Naive thymus-derived CD4-positive, alpha-beta T cell (primary cell): ENCODE data around the gene TUBB4B. TPM values are rescaled to one million over a fixed set of nuclear protein-coding genes. Genes with fewer than 3 reads are reported as not detected.

ENCODE experiments used
- ATAC-seq: fragments of 150-1000 bp; cut with Tn5 transposase; 2 replicates; pipeline ENCODE4 v1.10.0; 2021; ENCODE audit warnings: mild to moderate bottlenecking, moderate library complexity
- CTCF ChIA-PET: fragments of 350-600 bp; sonication (Branson Sonifier 250); formaldehyde crosslinking; loops from one replicate; lab custom pipeline; 2021; ENCODE audit warnings: antibody characterized with exemption; lab: Charles Lee
- POLR2A ChIA-PET: fragments of 350-600 bp; sonication (Branson Sonifier 250); formaldehyde crosslinking; loops from one replicate; lab custom pipeline; 2021; ENCODE audit warnings: antibody characterized with exemption, inconsistent platforms; lab: Charles Lee
- DNase-seq, 9 donors: peaks; one replicate each; pipeline versions ENCODE4 v3.0.0 to v3.0.0-alpha.2; 2020 to 2022; ENCODE audit warnings: mixed read lengths in 1 of 9
- H3K27ac ChIP-seq: one replicate; pipeline ENCODE4 v1.7.0; 2013; ENCODE audit warnings: mild to moderate bottlenecking, low read depth, low read length, moderate library complexity
- H3K27me3 ChIP-seq, 2 donors: one replicate each; pipeline ENCODE4 v1.7.0; 2013; ENCODE audit warnings: low read length in 2 of 2, mild to moderate bottlenecking in 2 of 2, moderate library complexity in 2 of 2; ENCODE audit not compliant: control insufficient read depth in 2 of 2, insufficient read depth in 2 of 2
- H3K36me3 ChIP-seq, 3 experiments: 1 replicate in 2 of 3; 2 replicates in 1 of 3; pipeline ENCODE4 v1.7.0; 2013; ENCODE audit warnings: low read length in 3 of 3, mild to moderate bottlenecking in 3 of 3, moderate library complexity in 1 of 3; ENCODE audit not compliant: insufficient read depth in 3 of 3, control insufficient read depth in 2 of 3
- H3K4me1 ChIP-seq, 2 donors: one replicate each; pipeline ENCODE4 v1.7.0; 2013; ENCODE audit warnings: low read length in 2 of 2, mild to moderate bottlenecking in 2 of 2, moderate library complexity in 1 of 2; ENCODE audit not compliant: control insufficient read depth in 2 of 2, insufficient read depth in 2 of 2
- H3K4me3 ChIP-seq: 2 replicates; pipeline ENCODE4 v1.7.0; 2013; ENCODE audit warnings: mild to moderate bottlenecking, low read length
- H3K9me3 ChIP-seq, 3 experiments: 1 replicate in 2 of 3; 2 replicates in 1 of 3; pipeline ENCODE4 v1.7.0; 2013; ENCODE audit warnings: low read length in 3 of 3; ENCODE audit not compliant: control insufficient read depth in 2 of 3
- H3K27ac Mint-ChIP-seq, 9 donors: one replicate each; pipeline ENCODE4 v1.8.0; 2020 to 2022; ENCODE audit warnings: mixed read lengths in 9 of 9, mild to moderate bottlenecking in 8 of 9, moderate library complexity in 5 of 9, inconsistent platforms in 2 of 9
- H3K27me3 Mint-ChIP-seq, 5 donors: one replicate each; pipeline ENCODE4 v1.8.0; 2021 to 2022; ENCODE audit warnings: mixed read lengths in 5 of 5, mild to moderate bottlenecking in 1 of 5
- H3K36me3 Mint-ChIP-seq, 5 donors: one replicate each; pipeline ENCODE4 v1.8.0; 2020 to 2022; ENCODE audit warnings: mixed read lengths in 5 of 5, mild to moderate bottlenecking in 3 of 5, inconsistent platforms in 1 of 5
- H3K4me1 Mint-ChIP-seq, 7 donors: one replicate each; pipeline ENCODE4 v1.8.0; 2020 to 2022; ENCODE audit warnings: mixed read lengths in 7 of 7, mild to moderate bottlenecking in 3 of 7, inconsistent platforms in 1 of 7
- H3K4me3 Mint-ChIP-seq, 10 donors: one replicate each; pipeline ENCODE4 v1.8.0; 2020 to 2022; ENCODE audit warnings: mild to moderate bottlenecking in 10 of 10, mixed read lengths in 10 of 10, moderate library complexity in 6 of 10, inconsistent platforms in 2 of 10
- H3K9me3 Mint-ChIP-seq, 11 donors: one replicate each; pipeline ENCODE4 v1.8.0; 2020 to 2022; ENCODE audit warnings: mixed read lengths in 11 of 11, mild to moderate bottlenecking in 4 of 11, inconsistent platforms in 1 of 11, moderate library complexity in 1 of 11
- intact Hi-C, 2 donors: fragments of 100-400 bp; cut with micrococcal nuclease; formaldehyde crosslinking; loops; one replicate each; pipeline ENCODE4 v1.15.1; 2023
- polyA plus RNA-seq, 2 donors: library from polyadenylated mRNA; unstranded; fragments of 300-500 nt; fragmentation: Illumina TruSeq; gene quantifications; one replicate each; pipeline ENCODE4 v1.2.3, GENCODE V29; 2021
- total RNA-seq, 6 experiments: library from RNA in 5 of 6; stranded (reverse) in 5 of 6; gene quantifications; 1 replicate in 5 of 6; 2 replicates in 1 of 6; pipeline ENCODE4 v1.2.3 and lab custom pipeline; 2021 to 2026

The TUBB4B gene
- total and polyA plus RNA-seq, 7 experiments from 2014 or later: 17.5 to 260 (median 80.4) TPM

- Histone ChIP-seq H3K4me1 (peaks cover 9 to 11% of the 10 kb centered on the region in 2 donors), H3K36me3 (peaks cover 0 to 19% (median 9%) of the 10 kb centered on the region in 3 experiments), H3K27me3 (no peaks in the 10 kb centered on the region), H3K27ac (no peak overlapping the region), H3K9me3 (no peaks in the 10 kb centered on the region), H3K4me3 (no peak overlapping the region)
- CTCF ChIA-PET: no interaction called here
- DNase-seq (no peak), ATAC-seq (no peak)
- intact Hi-C loops: no loop called here
- POLR2A ChIA-PET: interaction anchor here (0.6 to 10.7 kb wide), 2 partner anchors 7 to 391 kb away, joined by 4 to 168 read pairs; partner anchors contain the start of genes NELFB and STPG3
- peaks cover 0 to 4% (median 0%) of the 10 kb centered on the region in 5 donors for H3K27me3 Mint-ChIP-seq
- H3K27ac Mint-ChIP-seq: peak overlapping the region in 1 of 9 donors; percentile 43
- H3K36me3 Mint-ChIP-seq: peaks cover 0 to 14% (median 4%) of the 10 kb centered on the region in 5 donors
- H3K9me3 Mint-ChIP-seq: peaks cover 0 to 9% (median 0%) of the 10 kb centered on the region in 11 donors
- peaks cover 7 to 24% (median 12%) of the 10 kb centered on the region in 7 donors for H3K4me1 Mint-ChIP-seq
- H3K4me3 Mint-ChIP-seq: no peak overlapping the region
Observed at GRCh38 chr9:137245450-137246421, 4.6 kb downstream of the TUBB4B start.

DNA sequence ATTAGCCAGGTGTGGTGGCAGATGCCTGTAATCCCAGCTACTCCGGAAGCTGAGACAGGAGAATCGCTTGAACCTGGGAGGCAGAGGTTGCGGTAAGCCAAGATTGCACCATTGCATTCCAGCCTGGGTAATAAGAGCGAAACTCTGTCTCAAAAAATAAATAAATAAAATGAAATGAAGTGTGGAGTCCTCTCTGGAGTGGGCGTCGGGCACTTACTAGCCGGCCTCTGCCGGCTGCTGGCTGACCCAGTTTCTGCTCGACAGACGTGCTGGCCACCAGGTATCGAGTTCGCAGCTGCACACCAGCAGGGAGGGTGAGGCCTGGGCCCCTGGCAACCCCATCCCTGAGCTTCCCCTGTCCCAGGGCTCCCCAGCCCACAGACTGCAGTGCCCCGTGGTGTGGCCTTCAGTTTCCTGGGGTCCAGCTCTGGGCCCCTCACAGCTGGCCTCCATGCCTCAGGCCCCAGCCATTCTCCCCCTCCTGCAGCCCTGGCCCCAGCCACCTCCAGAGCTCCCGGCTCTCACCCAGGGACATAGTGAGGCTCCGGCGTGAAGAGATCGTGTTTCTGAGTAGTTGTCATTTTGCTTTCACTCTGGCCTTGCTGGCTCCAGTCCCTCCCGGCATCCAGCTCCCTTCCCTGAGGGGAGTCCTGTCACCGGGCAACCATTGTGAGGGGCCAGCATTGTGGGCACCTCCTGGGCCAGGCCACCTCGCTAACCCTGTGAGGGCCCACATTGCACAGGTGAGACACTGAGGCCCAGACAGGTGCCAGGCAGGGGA lies 6.2 kb downstream of the TUBB4B start:
- H3K27me3 Mint-ChIP-seq: no peaks in the 10 kb centered on the region
- intact Hi-C loops: no loop called here
- peaks cover 0 to 10% (median 0%) of the 10 kb centered on the region in 5 donors for H3K36me3 Mint-ChIP-seq
- Histone ChIP-seq H3K4me3 (no peak overlapping the region), H3K27ac (no peak overlapping the region), H3K9me3 (no peaks in the 10 kb centered on the region), H3K36me3 (peaks cover 0 to 15% (median 7%) of the 10 kb centered on the region in 3 experiments), H3K4me1 (peaks cover 5 to 6% of the 10 kb centered on the region in 2 donors), H3K27me3 (no peaks in the 10 kb centered on the region)
- H3K4me1 Mint-ChIP-seq: peaks cover 6 to 16% (median 7%) of the 10 kb centered on the region in 7 donors
- ChIA-PET CTCF (no interaction called here), POLR2A (interaction anchor here (0.7 kb wide), 1 partner anchor 56 kb away, joined by 3 read pairs; no protein-coding TSS in a partner anchor)
- no peak for ATAC-seq
- H3K4me3 Mint-ChIP-seq: no peak overlapping the region
- DNase-seq: no peak
- H3K27ac Mint-ChIP-seq: no peak overlapping the region
- peaks cover 0 to 4% (median 0%) of the 10 kb centered on the region in 11 donors for H3K9me3 Mint-ChIP-seq

DNA sequence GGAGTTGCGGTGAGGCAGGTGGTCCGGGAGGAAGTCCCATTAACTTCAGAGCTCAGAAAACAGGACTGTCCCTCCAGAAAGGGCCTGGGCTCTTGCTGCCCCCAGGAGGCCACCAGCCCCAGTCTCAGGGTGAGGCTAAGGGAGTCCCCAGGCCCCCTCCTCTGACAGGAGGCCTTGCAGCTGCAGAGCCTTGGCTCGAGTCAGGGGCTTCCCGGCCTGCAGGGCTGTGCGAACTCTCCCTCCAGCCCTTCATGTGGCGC lies 6.8 kb downstream of the TUBB4B start:
- H3K4me3 Mint-ChIP-seq: no peak overlapping the region
- H3K36me3 Mint-ChIP-seq: peaks cover 0 to 4% (median 0%) of the 10 kb centered on the region in 5 donors
- ATAC-seq (no peak), DNase-seq (no peak)
- H3K27me3 Mint-ChIP-seq: no peaks in the 10 kb centered on the region
- no peak overlapping the region for H3K4me3 ChIP-seq
- CTCF ChIA-PET: no interaction called here
- intact Hi-C loops: no loop called here
- peaks cover 0 to 10% (median 2%) of the 10 kb centered on the region in 3 experiments for H3K36me3 ChIP-seq
- H3K27me3 ChIP-seq: no peaks in the 10 kb centered on the region
- no peaks in the 10 kb centered on the region for H3K9me3 ChIP-seq
- no peak overlapping the region for H3K27ac ChIP-seq
- H3K9me3 Mint-ChIP-seq: peaks cover 0 to 1% (median 0%) of the 10 kb centered on the region in 11 donors
- peaks cover under 1 to 11% (median 5%) of the 10 kb centered on the region in 7 donors for H3K4me1 Mint-ChIP-seq
- POLR2A ChIA-PET: no interaction called here
- peak overlapping the region in 1 of 9 donors; percentile 14 for H3K27ac Mint-ChIP-seq
- H3K4me1 ChIP-seq: peaks cover 0 to under 1% of the 10 kb centered on the region in 2 donors

DNA sequence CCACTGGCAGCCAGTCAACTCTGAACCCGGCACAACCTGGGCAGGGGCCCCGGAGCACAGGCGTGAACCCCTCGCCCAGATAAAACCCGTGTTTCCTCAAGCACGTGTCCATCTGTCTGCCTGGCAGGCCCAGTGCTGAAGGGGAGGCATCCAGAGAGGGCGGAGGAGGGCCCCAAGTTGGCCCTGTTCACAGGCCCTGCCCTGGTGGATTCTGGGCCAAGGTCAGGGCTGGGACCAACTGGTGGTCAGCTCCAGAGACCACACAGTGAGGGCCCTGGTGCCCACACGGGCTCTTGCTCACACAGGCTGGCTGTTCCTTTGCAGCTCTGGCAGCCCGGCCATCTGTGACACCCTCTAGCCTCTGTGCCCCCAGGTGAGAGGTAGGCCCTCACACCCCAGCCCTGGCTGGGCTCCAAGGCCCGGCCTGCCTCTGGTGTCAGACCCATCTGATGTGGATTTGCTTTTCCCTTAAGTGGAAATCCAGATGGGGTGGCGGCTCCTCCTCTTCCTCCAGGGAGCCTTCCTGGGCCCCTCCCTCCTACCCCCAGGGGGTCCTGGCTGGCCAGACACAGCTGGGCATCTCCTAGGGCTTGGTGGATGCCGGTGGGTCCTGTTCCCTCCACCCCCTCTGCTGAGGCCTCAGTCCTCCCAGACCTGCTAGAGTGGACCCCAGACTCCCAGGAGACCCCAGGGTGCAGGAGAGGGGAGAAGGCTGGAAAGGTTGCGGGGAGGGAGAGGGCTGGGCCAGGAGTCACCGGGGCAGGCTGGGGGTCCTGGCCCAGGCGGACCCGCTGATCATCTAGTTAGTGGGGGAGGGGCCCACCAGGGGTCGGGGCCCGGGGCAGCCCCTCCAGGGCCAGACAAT lies 9.5 kb downstream of the TUBB4B start:
- H3K4me3 ChIP-seq: no peak overlapping the region
- ATAC-seq (no peak), DNase-seq (no peak)
- H3K4me1 Mint-ChIP-seq: peaks cover 0 to 6% (median 5%) of the 10 kb centered on the region in 7 donors
- POLR2A ChIA-PET: interaction anchor here (9.5 kb wide), 1 partner anchor 10 kb away, joined by 168 read pairs; the partner anchor contains the start of gene TUBB4B
- H3K27ac Mint-ChIP-seq: no peak overlapping the region
- H3K36me3 ChIP-seq: peaks cover 0 to 3% (median 0%) of the 10 kb centered on the region in 3 experiments
- CTCF ChIA-PET: interaction anchor here (1.1 kb wide), 1 partner anchor 14 kb away, joined by 4 read pairs; no protein-coding TSS in a partner anchor
- intact Hi-C loops: no loop called here
- H3K27me3 Mint-ChIP-seq: no peaks in the 10 kb centered on the region
- no peak overlapping the region for H3K4me3 Mint-ChIP-seq
- peaks cover 0 to under 1% (median 0%) of the 10 kb centered on the region in 11 donors for H3K9me3 Mint-ChIP-seq
- H3K27me3 ChIP-seq: no peaks in the 10 kb centered on the region
- no peak overlapping the region for H3K27ac ChIP-seq
- no peaks in the 10 kb centered on the region for H3K36me3 Mint-ChIP-seq
- no peaks in the 10 kb centered on the region for H3K9me3 ChIP-seq
- peaks cover 0 to 4% of the 10 kb centered on the region in 2 donors for H3K4me1 ChIP-seq

- no peak within 1 kb of the TSS for H3K4me3 ChIP-seq
- H3K4me1 Mint-ChIP-seq: peaks cover 0 to 11% (median 7%) of the 10 kb centered on the region in 7 donors
- no peaks in the 10 kb centered on the region for H3K27me3 ChIP-seq
- POLR2A ChIA-PET: interaction anchor here (9.5 kb wide), 1 partner anchor 10 kb away, joined by 168 read pairs; the partner anchor contains the start of gene TUBB4B
- no peak within 1 kb of the TSS for H3K27ac ChIP-seq
- no peaks in the 10 kb centered on the region for H3K36me3 Mint-ChIP-seq
- ATAC-seq (no peak), DNase-seq (no peak)
- peaks cover 0 to 6% (median 0%) of the 10 kb centered on the region in 3 experiments for H3K36me3 ChIP-seq
- peaks cover 5 to 7% of the 10 kb centered on the region in 2 donors for H3K4me1 ChIP-seq
- H3K27ac Mint-ChIP-seq: peak within 1 kb of the TSS in 1 of 9 donors; percentile 3
- no peaks in the 10 kb centered on the region for H3K9me3 ChIP-seq
- peaks cover 0 to 1% (median 0%) of the 10 kb centered on the region in 11 donors for H3K9me3 Mint-ChIP-seq
- CTCF ChIA-PET: no interaction called here
- intact Hi-C loops: no loop called here
- H3K4me3 Mint-ChIP-seq: peak within 1 kb of the TSS in 1 of 10 donors; percentile 79
- H3K27me3 Mint-ChIP-seq: no peaks in the 10 kb centered on the region
Observed at GRCh38 chr9:137251194-137251461, 10.0 kb downstream of the TUBB4B start, which contains the start of gene STPG3. STPG3 (plus strand) TSS chr9:137251286; CDS start chr9:137251287, 1 bp downstream.
